Embryonic facial prominence (tissue), 1 donor: ENCODE results near the gene MICU1.
"Not testable (repeated sequence)": the region's sequence is repeated elsewhere in the genome, so short reads cannot be mapped to it uniquely, and the experiment has no call there.

Source experiments
- DNase-seq: peaks from one replicate; pipeline ENCODE4 v3.0.0-alpha.2; 2016; ENCODE audit errors: extremely low spot score

Gene MICU1

GRCh38 chr10:72386916-72387586 is 238.8 kb downstream of the MICU1 start:
- no peak for DNase-seq

GRCh38 chr10:72385724-72386123 is 240.2 kb downstream of the MICU1 start:
- no peak for DNase-seq

- not testable (repeated sequence) for DNase-seq
These were observed 240.9 kb downstream of the MICU1 start for GRCh38 chr10:72384982-72385381.

- DNase-seq, result no peak
These were observed 246.1 kb downstream of the MICU1 start for GRCh38 chr10:72379776-72380175.

- no peak for DNase-seq
These were observed 246.8 kb downstream of the MICU1 start for GRCh38 chr10:72379062-72379461.

- no peak for DNase-seq
These were observed 250.3 kb downstream of the MICU1 start for GRCh38 chr10:72375585-72375984.

- no peak for DNase-seq
These were observed 250.7 kb downstream of the MICU1 start for GRCh38 chr10:72375173-72375572.

- DNase-seq, result no peak
These were observed 255.6 kb downstream of the MICU1 start for GRCh38 chr10:72370201-72370722.

- DNase-seq, result no peak
These were observed 258.4 kb downstream of the MICU1 start for GRCh38 chr10:72367301-72367960.

- no peak for DNase-seq
These were observed 260.6 kb downstream of the MICU1 start for GRCh38 chr10:72365106-72365895.

GRCh38 chr10:72364239-72364777 is 261.6 kb downstream of the MICU1 start:
- peak; percentile 89 for DNase-seq

- no peak for DNase-seq
These were observed 268.9 kb downstream of the MICU1 start for GRCh38 chr10:72356987-72357386.

- DNase-seq, result no peak
These were observed 269.8 kb downstream of the MICU1 start for GRCh38 chr10:72356115-72356514.

GRCh38 chr10:72355214-72355555 is 270.7 kb downstream of the MICU1 start:
- no peak for DNase-seq

GRCh38 chr10:72354356-72355213 is 271.3 kb downstream of the MICU1 start, which contains the start of gene DNAJB12:
DNAJB12 (minus strand) TSS chr10:72354919; CDS start chr10:72354897, 22 bp downstream.
- DNase-seq, result peak; percentile 93

GRCh38 chr10:72353965-72354355 is 271.9 kb downstream of the MICU1 start:
- no peak for DNase-seq

- no peak for DNase-seq
These were observed 272.6 kb downstream of the MICU1 start for GRCh38 chr10:72353028-72353964.

GRCh38 chr10:72351479-72351878 is 274.4 kb downstream of the MICU1 start:
- DNase-seq, result no peak

GRCh38 chr10:72349438-72349837 is 276.4 kb downstream of the MICU1 start:
- DNase-seq, result no peak

- DNase-seq, result no peak
These were observed 277.6 kb downstream of the MICU1 start for GRCh38 chr10:72348282-72348681.
